PFSK-1 (cell line): ENCODE data around the gene UBAP2.

Source experiments
- FOXP2 ChIP-seq: optimal IDR thresholded peaks from 2 replicates; pipeline ENCODE3; 2011; ENCODE audit warnings: borderline replicate concordance, control low read depth, inconsistent platforms; ENCODE audit not compliant: insufficient read depth; ENCODE audit errors: extremely low read length, extremely low read depth
- POLR2AphosphoS5 ChIP-seq: IDR thresholded peaks from 2 replicates; pipeline ENCODE4 v1.6.1; 2012; ENCODE audit warnings: low read depth, mild to moderate bottlenecking, control low read depth, low read length, moderate library complexity
- REST ChIP-seq, 2 experiments: IDR thresholded peaks; 2 replicates each; pipeline versions ENCODE4 v1.6.1 to v1.8.0; 2011 to 2012; ENCODE audit warnings: low read depth in 2 of 2, low read length in 2 of 2, control low read depth in 1 of 2, inconsistent platforms in 1 of 2, mild to moderate bottlenecking in 1 of 2, moderate library complexity in 1 of 2; ENCODE audit not compliant: insufficient read depth in 1 of 2
- SIN3A ChIP-seq: IDR thresholded peaks from 2 replicates; pipeline ENCODE4 v1.6.1; 2012; ENCODE audit warnings: mild to moderate bottlenecking, low read length, moderate library complexity, borderline replicate concordance; ENCODE audit not compliant: insufficient read depth
- TAF1 ChIP-seq: IDR thresholded peaks from 2 replicates; pipeline ENCODE4 v1.6.1; 2012; ENCODE audit warnings: low read length, control low read depth, borderline replicate concordance; ENCODE audit not compliant: insufficient read depth

The UBAP2 gene

GRCh38 chr9:33995449-33995848 lies 53.2 kb downstream of the UBAP2 start:
- TF ChIP-seq REST (IDR thresholded peaks at IDR 0.05; ENCODE audit: insufficient read depth in 1 of 2, low read depth in 2 of 2, low read length in 2 of 2) (no peak), POLR2AphosphoS5 (no peak), TAF1 (no peak), SIN3A (no peak), FOXP2 (no peak)

- TF ChIP-seq REST (IDR thresholded peaks at IDR 0.05; ENCODE audit: insufficient read depth in 1 of 2, low read depth in 2 of 2, low read length in 2 of 2) (no peak), TAF1 (no peak), FOXP2 (no peak), POLR2AphosphoS5 (no peak), SIN3A (no peak)
Measured at GRCh38 chr9:33993104-33993503, 55.6 kb downstream of the UBAP2 start.

- TF ChIP-seq FOXP2, result no peak
- no peak for TF ChIP-seq REST (IDR thresholded peaks at IDR 0.05; ENCODE audit: insufficient read depth in 1 of 2, low read depth in 2 of 2, low read length in 2 of 2)
- no peak for TF ChIP-seq POLR2AphosphoS5
- TF ChIP-seq TAF1, result no peak
- TF ChIP-seq SIN3A, result no peak
Measured at GRCh38 chr9:33992632-33993031, 56.1 kb downstream of the UBAP2 start.

GRCh38 chr9:33988219-33988890 lies 60.3 kb downstream of the UBAP2 start:
- TF ChIP-seq POLR2AphosphoS5 (no peak), FOXP2 (no peak), REST (IDR thresholded peaks at IDR 0.05; ENCODE audit: insufficient read depth in 1 of 2, low read depth in 2 of 2, low read length in 2 of 2) (no peak), TAF1 (no peak), SIN3A (no peak)

GRCh38 chr9:33976414-33976813 lies 72.3 kb downstream of the UBAP2 start:
- TF ChIP-seq POLR2AphosphoS5, result no peak
- no peak for TF ChIP-seq REST (IDR thresholded peaks at IDR 0.05; ENCODE audit: insufficient read depth in 1 of 2, low read depth in 2 of 2, low read length in 2 of 2)
- no peak for TF ChIP-seq SIN3A
- TF ChIP-seq TAF1, result no peak
